AG04449 (cell line): ENCODE results near the gene RHOBTB1.

Source experiments
- CTCF ChIA-PET: fragments of 350-600 bp; formaldehyde crosslinking; extraction: SDS; loops from one replicate; lab custom pipeline; 2021; ENCODE audit warnings: antibody characterized with exemption; lab: Yijun Ruan, JAX
- POLR2A ChIA-PET: fragments of 400-600, 350-600 bp; formaldehyde crosslinking; extraction: SDS; loops from one replicate; lab custom pipeline; 2020; ENCODE audit warnings: antibody characterized with exemption, inconsistent platforms; lab: Yijun Ruan, JAX
- DNase-seq: peaks from one replicate; pipeline ENCODE4 v3.0.0-alpha.2; 2010; ENCODE audit warnings: low read depth, low spot score
- H3K4me3 ChIP-seq: 2 replicates; pipeline ENCODE4 v1.5.1; 2011; ENCODE audit warnings: low read depth, mild to moderate bottlenecking, control low read depth, low read length
- CTCF ChIP-seq: IDR thresholded peaks from one replicate; pipeline ENCODE4 v1.5.1; 2011; ENCODE audit warnings: mild to moderate bottlenecking, moderate library complexity, low read length, control low read depth, inconsistent platforms; ENCODE audit not compliant: insufficient read depth; ENCODE audit errors: missing control alignments

The RHOBTB1 gene

GRCh38 chr10:60871215-60871614 lies 72.8 kb downstream of the RHOBTB1 start:
- DNase-seq: no peak
- POLR2A ChIA-PET: no interaction called here
- no peak overlapping the region for H3K4me3 ChIP-seq
- CTCF ChIA-PET: no interaction called here
- TF ChIP-seq CTCF: no peak

- no peak for DNase-seq
- no peak for TF ChIP-seq CTCF
- CTCF ChIA-PET: no interaction called here
- POLR2A ChIA-PET: no interaction called here
- no peak overlapping the region for H3K4me3 ChIP-seq
Measured at GRCh38 chr10:60870803-60871202, 73.2 kb downstream of the RHOBTB1 start.

GRCh38 chr10:60870416-60870728 lies 73.6 kb downstream of the RHOBTB1 start:
- DNase-seq: no peak
- H3K4me3 ChIP-seq: no peak overlapping the region
- no peak for TF ChIP-seq CTCF
- ChIA-PET CTCF (interaction anchor here (0.9 to 1.6 kb wide), 2 partner anchors 12 to 21 kb away, joined by 3 read pairs; no protein-coding TSS in a partner anchor), POLR2A (no interaction called here)

GRCh38 chr10:60869652-60870415 lies 74.2 kb downstream of the RHOBTB1 start:
- POLR2A ChIA-PET: interaction anchor here (0.5 kb wide), 1 partner anchor 557 kb away, joined by 4 read pairs; no protein-coding TSS in a partner anchor
- H3K4me3 ChIP-seq: no peak overlapping the region
- CTCF ChIA-PET: interaction anchor here (0.9 to 1.6 kb wide), 2 partner anchors 13 to 20 kb away, joined by 3 read pairs; no protein-coding TSS in a partner anchor
- no peak for DNase-seq
- TF ChIP-seq CTCF: no peak

- TF ChIP-seq CTCF: no peak
- ChIA-PET CTCF (interaction anchor here (1.6 kb wide), 1 partner anchor 14 kb away, joined by 3 read pairs; no protein-coding TSS in a partner anchor), POLR2A (interaction anchor here (0.5 kb wide), 1 partner anchor 556 kb away, joined by 4 read pairs; no protein-coding TSS in a partner anchor)
- no peak for DNase-seq
- H3K4me3 ChIP-seq: no peak overlapping the region
Measured at GRCh38 chr10:60868946-60869345, 75.0 kb downstream of the RHOBTB1 start.

- H3K4me3 ChIP-seq: no peak overlapping the region
- no peak for DNase-seq
- TF ChIP-seq CTCF: no peak
- ChIA-PET CTCF (no interaction called here), POLR2A (no interaction called here)
Measured at GRCh38 chr10:60865198-60865783, 78.7 kb downstream of the RHOBTB1 start.
